Measurements from ENCODE around the gene CLK4. TPM values are rescaled to one million over a fixed set of nuclear protein-coding genes. Genes with fewer than 3 reads are reported as not detected.

The CLK4 gene
- total and polyA plus RNA-seq, 2 experiments from 2014 or later = 15.3 to 18.1 TPM

GRCh38 chr5:178577944-178578343 is 48.9 kb downstream of the CLK4 start:
- TF ChIP-seq ZNF114 (CRISPR knock-in tag; IDR thresholded peaks at IDR 0.05) = no peak
- TF ChIP-seq NANOG (IDR thresholded peaks at IDR 0.05; ENCODE audit: borderline replicate concordance) = no peak
- Histone ChIP-seq H3K36me3 (ENCODE audit: insufficient read depth) (no peaks in the 10 kb centered on the region), H3K79me2 (replicated peaks; ENCODE audit: insufficient read depth) (no peaks in the 10 kb centered on the region), H3F3A (replicated peaks; ENCODE audit: low read depth) (no peaks in the 10 kb centered on the region), H3K27ac (ENCODE audit: low read depth) (no peak overlapping the region), H3K4me3 (peak overlapping the region; percentile 79), H3K27me3 (ENCODE audit: insufficient read depth) (peaks cover 16% of the 10 kb centered on the region), H3K4me1 (ENCODE audit: insufficient read depth) (no peaks in the 10 kb centered on the region), H4K20me1 (replicated peaks; ENCODE audit: insufficient read depth) (no peaks in the 10 kb centered on the region), H2AFZ (0 out of 2 replicates have a peak overlapping the region, but pooled peaks have one; percentile 90), H3K9me2 (ENCODE audit: insufficient read depth) (no peaks in the 10 kb centered on the region), H3K4me2 (peak overlapping the region; percentile 96)
- H3K9me3 Mint-ChIP-seq = peaks cover 3% of the 10 kb centered on the region
- no peak overlapping the region for H3K27ac Mint-ChIP-seq
- H3K27me3 Mint-ChIP-seq (ENCODE audit: insufficient read depth, low read depth, poor library complexity) = peaks cover 21% of the 10 kb centered on the region
- ATAC-seq (no peak), DNase-seq (ENCODE audit: low spot score) (no peak)
- H3K36me3 Mint-ChIP-seq (ENCODE audit: low read depth) = peaks cover 3% of the 10 kb centered on the region; the same call in 2 of the 3 replicates
- no peak overlapping the region; the same call in 2 of the 3 replicates for H3K4me3 Mint-ChIP-seq
- H3K4me1 Mint-ChIP-seq = peaks cover 8% of the 10 kb centered on the region; the same call in 2 of the 3 replicates

- peak overlapping the region; percentile 90 for H2AFZ ChIP-seq
- TF ChIP-seq REST (IDR thresholded peaks at IDR 0.05; ENCODE audit: unreplicated experiment) (no peak), NANOG (IDR thresholded peaks at IDR 0.05; ENCODE audit: borderline replicate concordance) (no peak), ETS1 (IDR thresholded peaks at IDR 0.05) (no peak), CTCF (conservative IDR thresholded peaks at IDR 0.05; ENCODE audit: low read depth in 2 of 2) (peak in 1 of 2 experiments; percentile 46; a peak in 3 of 4 replicates)
- Mint-ChIP-seq H3K9me3 (peaks cover 8% of the 10 kb centered on the region), H3K36me3 (ENCODE audit: low read depth) (peaks cover 8% of the 10 kb centered on the region; the same call in 2 of the 3 replicates), H3K4me3 (peak overlapping the region; percentile 82), H3K27me3 (ENCODE audit: insufficient read depth, low read depth, poor library complexity) (peaks cover 24% of the 10 kb centered on the region), H3K4me1 (peaks cover 6% of the 10 kb centered on the region; the same call in 2 of the 3 replicates), H3K27ac (no peak overlapping the region)
- no peaks in the 10 kb centered on the region for H3K79me2 ChIP-seq (replicated peaks; ENCODE audit: insufficient read depth)
- peak overlapping the region; percentile 96 for H3K4me2 ChIP-seq
- no peaks in the 10 kb centered on the region for H3K4me1 ChIP-seq (ENCODE audit: insufficient read depth)
- H3K27ac ChIP-seq (ENCODE audit: low read depth) = no peak overlapping the region
- H3K4me3 ChIP-seq = peak overlapping the region; percentile 79
- no peaks in the 10 kb centered on the region for H3F3A ChIP-seq (replicated peaks; ENCODE audit: low read depth)
- DNase-seq (ENCODE audit: low spot score) (peak; percentile 79), ATAC-seq (peak; percentile 86)
- no peaks in the 10 kb centered on the region for H3K9me2 ChIP-seq (ENCODE audit: insufficient read depth)
- peaks cover 16% of the 10 kb centered on the region for H3K27me3 ChIP-seq (ENCODE audit: insufficient read depth)
- H3K36me3 ChIP-seq (ENCODE audit: insufficient read depth) = no peaks in the 10 kb centered on the region
- H4K20me1 ChIP-seq (replicated peaks; ENCODE audit: insufficient read depth) = no peaks in the 10 kb centered on the region
Observed at GRCh38 chr5:178577376-178577839, 49.4 kb downstream of the CLK4 start.

Data from GM23338 (cell line).